A549 (cell line): Measurements from ENCODE around the gene ISL1. TPM values are rescaled to one million over a fixed set of nuclear protein-coding genes. Genes with fewer than 3 reads are reported as not detected.

Source experiments
- ATAC-seq, 2 experiments: fragments of 200-7000 bp in 1 of 2; fragments of >200 bp in 1 of 2; cut with Nextera tagmentation in 1 of 2; cut with Tn5 transposase in 1 of 2; 3 replicates each; pipeline versions ENCODE4 v1.8.0 to v1.9.1; 2018 to 2020; ENCODE audit warnings: mild to moderate bottlenecking in 1 of 2, moderate library complexity in 1 of 2
- CTCF ChIA-PET: fragments of 300-600 bp; sonication (Branson Sonifier 250); formaldehyde crosslinking; extraction: SDS; loops from one replicate; lab custom pipeline; 2021; ENCODE audit warnings: antibody characterized with exemption, inconsistent platforms; lab: Yijun Ruan, JAX
- POLR2A ChIA-PET: fragments of 350-600 bp; formaldehyde crosslinking; extraction: SDS; loops from one replicate; lab custom pipeline; 2021; ENCODE audit warnings: antibody characterized with exemption, inconsistent platforms; lab: Yijun Ruan, JAX
- DNase-seq, 2 experiments: peaks; one replicate each; pipeline versions ENCODE4 v3.0.0 to v3.0.0-alpha.2; 2011 to 2016; ENCODE audit warnings: low read depth in 1 of 2, low spot score in 1 of 2
- FAIRE-seq: peaks from 2 replicates; lab custom pipeline; 2011; peaks lifted over from hg19 to GRCh38; lab: Jason Lieb, UNC
- H3K27ac ChIP-seq, 2 experiments: fragments of >200 bp; sonication (Bioruptor Twin); formaldehyde crosslinking; 3 replicates each; pipeline ENCODE4 v1.5.1; 2016 to 2017
- H3K4me1 ChIP-seq: fragments of >200 bp; sonication (Bioruptor Twin); formaldehyde crosslinking; 3 replicates; pipeline ENCODE4 v1.6.1; 2016
- H3K4me2 ChIP-seq: fragments of >200 bp; sonication (Bioruptor Twin); formaldehyde crosslinking; 3 replicates; pipeline ENCODE4 v1.6.1; 2016
- H3K4me3 ChIP-seq: fragments of >200 bp; sonication (Bioruptor Twin); formaldehyde crosslinking; 3 replicates; pipeline ENCODE4 v1.5.1; 2016
- H3K9me3 ChIP-seq: fragments of >200 bp; sonication (Bioruptor Twin); formaldehyde crosslinking; 3 replicates; pipeline ENCODE4 v1.6.1; 2016
- ATOH8 ChIP-seq: fragments of 250-450 bp; sonication (Bioruptor Pico); IDR thresholded peaks from 2 replicates; pipeline ENCODE4 v1.5.0; 2020; ENCODE audit warnings: low read depth, mild to moderate bottlenecking, moderate library complexity
- BHLHE40 ChIP-seq: IDR thresholded peaks from 2 replicates; pipeline ENCODE4 v1.6.1; 2012; ENCODE audit warnings: low read depth, low read length, inconsistent platforms
- CHD4 ChIP-seq: fragments of 200-600 bp; sonication (generic); IDR thresholded peaks from 2 replicates; pipeline ENCODE4 v1.6.1; 2016; ENCODE audit warnings: antibody characterized with exemption, mild to moderate bottlenecking, borderline replicate concordance
- E2F6 ChIP-seq: IDR thresholded peaks from 2 replicates; pipeline ENCODE4 v1.6.1; 2012; ENCODE audit warnings: low read depth, borderline replicate concordance
- EHF ChIP-seq: fragments of 250-450 bp; sonication (Bioruptor Pico); IDR thresholded peaks from 2 replicates; pipeline ENCODE4 v1.5.0; 2020; ENCODE audit warnings: mild to moderate bottlenecking
- EP300 ChIP-seq, 2 experiments: fragments of >200 bp; sonication (Bioruptor Twin); formaldehyde crosslinking; IDR thresholded peaks; 2 replicates in 1 of 2; 3 replicates in 1 of 2; pipeline ENCODE4 v1.6.1; 2016 to 2017
- FOSB ChIP-seq: fragments of 250-450 bp; sonication (Bioruptor Pico); IDR thresholded peaks from 2 replicates; pipeline ENCODE4 v1.5.0; 2020; ENCODE audit warnings: mild to moderate bottlenecking, moderate library complexity
- HDAC2 ChIP-seq: fragments of 200-600 bp; sonication (generic); IDR thresholded peaks from 2 replicates; pipeline ENCODE4 v1.6.1; 2016
- HEYL ChIP-seq: fragments of 250-450 bp; sonication (Bioruptor Pico); IDR thresholded peaks from 2 replicates; pipeline ENCODE4 v1.8.0; 2021; ENCODE audit warnings: mild to moderate bottlenecking, moderate library complexity
- HOXB13 ChIP-seq: fragments of 250-450 bp; sonication (Bioruptor Pico); IDR thresholded peaks from 2 replicates; pipeline ENCODE4 v1.5.0; 2020; ENCODE audit warnings: low read depth, mild to moderate bottlenecking, moderate library complexity
- HOXB5 ChIP-seq: fragments of 250-450 bp; sonication (Bioruptor Pico); IDR thresholded peaks from 2 replicates; pipeline ENCODE4 v1.5.0; 2020; ENCODE audit warnings: mild to moderate bottlenecking, moderate library complexity
- JUNB ChIP-seq: fragments of >200 bp; sonication (Bioruptor Twin); formaldehyde crosslinking; IDR thresholded peaks from 2 replicates; pipeline ENCODE4 v1.6.1; 2016
- KDM1A ChIP-seq: fragments of 200-600 bp; sonication (generic); IDR thresholded peaks from 2 replicates; pipeline ENCODE4 v1.6.1; 2016; ENCODE audit warnings: low read depth, mild to moderate bottlenecking
- MAX ChIP-seq: IDR thresholded peaks from 2 replicates; pipeline ENCODE4 v1.6.1; 2012
- NFE2L2 ChIP-seq: fragments of 150-350 bp; conservative IDR thresholded peaks from 2 replicates; pipeline ENCODE4 v1.6.1; 2014; ENCODE audit warnings: low read length
- NPAS2 ChIP-seq: fragments of 250-450 bp; sonication (Bioruptor Pico); IDR thresholded peaks from 2 replicates; pipeline ENCODE4 v1.8.0; 2022; ENCODE audit warnings: mild to moderate bottlenecking, moderate library complexity, borderline replicate concordance
- NR3C1 ChIP-seq: fragments of >200 bp; sonication (Bioruptor Twin); formaldehyde crosslinking; IDR thresholded peaks from 3 replicates; pipeline ENCODE4 v1.6.1; 2017
- PHF8 ChIP-seq: fragments of 200-600 bp; sonication (generic); IDR thresholded peaks from 2 replicates; pipeline ENCODE4 v1.6.1; 2016; ENCODE audit warnings: low read depth, mild to moderate bottlenecking, antibody characterized with exemption, moderate library complexity, borderline replicate concordance
- POLR2A ChIP-seq: IDR thresholded peaks from 2 replicates; pipeline ENCODE4 v1.6.1; 2012; ENCODE audit warnings: mild to moderate bottlenecking, low read length
- POLR2AphosphoS2 ChIP-seq: conservative IDR thresholded peaks from 2 replicates; pipeline ENCODE4 v1.6.1; 2012; ENCODE audit warnings: low read length, improper control_type of control experiment, inconsistent platforms
- RAD21 ChIP-seq, 2 experiments: fragments of >200 bp in 1 of 2; sonication (Bioruptor Twin) in 1 of 2; formaldehyde crosslinking in 1 of 2; IDR thresholded peaks in 1 of 2; conservative IDR thresholded peaks in 1 of 2; 2 replicates in 1 of 2; 3 replicates in 1 of 2; pipeline ENCODE4 v1.6.1; 2012 to 2018; ENCODE audit warnings: inconsistent platforms in 1 of 2
- RARB ChIP-seq: fragments of 250-450 bp; sonication (Bioruptor Pico); IDR thresholded peaks from 2 replicates; pipeline ENCODE4 v1.8.0; 2021; ENCODE audit warnings: mild to moderate bottlenecking, moderate library complexity
- RCOR1 ChIP-seq: fragments of 150-350 bp; IDR thresholded peaks from 2 replicates; pipeline ENCODE4 v1.6.1; 2014; ENCODE audit warnings: antibody characterized with exemption, low read length, low read depth
- RNF2 ChIP-seq: fragments of 200-600 bp; sonication (generic); IDR thresholded peaks from 2 replicates; pipeline ENCODE4 v1.6.1; 2016; ENCODE audit warnings: low read depth, mild to moderate bottlenecking, antibody characterized with exemption, moderate library complexity, borderline replicate concordance
- TP53 ChIP-seq: fragments of 250-450 bp; sonication (Bioruptor Pico); IDR thresholded peaks from 2 replicates; pipeline ENCODE4 v1.5.0; 2021; ENCODE audit warnings: mild to moderate bottlenecking, moderate library complexity
- USF2 ChIP-seq: fragments of 450-650 bp; IDR thresholded peaks from 2 replicates; pipeline ENCODE4 v1.6.1; 2014; ENCODE audit warnings: antibody characterized with exemption
- ZFP36 ChIP-seq: fragments of 450-650 bp; IDR thresholded peaks from 2 replicates; pipeline ENCODE4 v1.6.1; 2014; ENCODE audit warnings: borderline replicate concordance; ENCODE audit not compliant: partially characterized antibody
- ZSCAN20 ChIP-seq: fragments of 250-450 bp; sonication (Bioruptor Pico); IDR thresholded peaks from 2 replicates; pipeline ENCODE4 v1.8.0; 2022; ENCODE audit warnings: mild to moderate bottlenecking, moderate library complexity
- WGBS: methylation state at CpG from one replicate; pipeline ENCODE4 v1.1.6; 2017; ENCODE audit errors: missing lambda C conversion rate; 5-methylcytosine and 5-hydroxymethylcytosine counted together
- polyA plus RNA-seq, 4 experiments: library from polyadenylated mRNA; depleted of rRNA in 3 of 4; stranded (reverse); fragments of >200 nt; fragmentation: RNase III in 1 of 4; extraction: RNeasy Plus Mini Kit Qiagen cat#74134 plus additional on column Dnase treatment in 1 of 4; gene quantifications; 2 replicates in 3 of 4; 3 replicates in 1 of 4; pipeline ENCODE4 v1.2.3, GENCODE V29; 2011 to 2017
- TF ChIP-seq, protein P1 (sequence below): fragments of >200 bp; sonication (Bioruptor Twin); formaldehyde crosslinking; IDR thresholded peaks from 2 replicates; pipeline ENCODE4 v1.6.1; 2016

The ISL1 gene
- polyA plus RNA-seq, 2 of the 4 experiments (the other 2 are of a cell fraction), result not detected

- H3K9me3 ChIP-seq, result no peaks in the 10 kb centered on the region
- H3K4me3 ChIP-seq, result no peak overlapping the region
- H3K4me1 ChIP-seq, result no peaks in the 10 kb centered on the region
- TF ChIP-seq HOXB5 (CRISPR knock-in tag), result no peak
- no peak for TF ChIP-seq JUNB
- TF ChIP-seq NR3C1, result no peak
- TF ChIP-seq RAD21 (conservative IDR thresholded peaks at IDR 0.05 in 1 of 2, IDR thresholded peaks at IDR 0.05 in 1 of 2), result no peak
- TF ChIP-seq NPAS2 (CRISPR knock-in tag), result no peak
- no peak for TF ChIP-seq CHD4
- TF ChIP-seq RNF2, result no peak
- no peak for TF ChIP-seq HOXB13 (CRISPR knock-in tag)
- no peak for TF ChIP-seq PHF8
- TF ChIP-seq, protein P1, sequence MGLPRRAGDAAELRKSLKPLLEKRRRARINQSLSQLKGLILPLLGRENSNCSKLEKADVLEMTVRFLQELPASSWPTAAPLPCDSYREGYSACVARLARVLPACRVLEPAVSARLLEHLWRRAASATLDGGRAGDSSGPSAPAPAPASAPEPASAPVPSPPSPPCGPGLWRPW, result no peak
- TF ChIP-seq TP53 (CRISPR knock-in tag), result no peak
- no peak for TF ChIP-seq RCOR1
- no peak for FAIRE-seq
- WGBS, result 13% methylated on average over 2 of the region's 2 CpGs
- DNase-seq, result no peak
- CTCF ChIA-PET, result no interaction called here
- ATAC-seq, result no peak
- H3K27ac ChIP-seq, result no peak overlapping the region
- no peak overlapping the region for H3K4me2 ChIP-seq
- POLR2A ChIA-PET, result no interaction called here
Measured at GRCh38 chr5:51394609-51395008, 11.4 kb downstream of the ISL1 start.

GRCh38 chr5:51395245-51395644, 12.0 kb downstream of the ISL1 start:
- DNase-seq, result no peak
- FAIRE-seq, result no peak
- ATAC-seq, result no peak
- TF ChIP-seq ZFP36, result no peak
- POLR2A ChIA-PET, result no interaction called here
- 17% methylated on average over 6 of the region's 6 CpGs for WGBS
- no peak overlapping the region for H3K4me3 ChIP-seq
- no peaks in the 10 kb centered on the region for H3K9me3 ChIP-seq
- no peak overlapping the region for H3K27ac ChIP-seq
- H3K4me1 ChIP-seq, result no peaks in the 10 kb centered on the region
- H3K4me2 ChIP-seq, result no peak overlapping the region
- CTCF ChIA-PET, result no interaction called here

GRCh38 chr5:51395666-51396356, 12.6 kb downstream of the ISL1 start:
- no peaks in the 10 kb centered on the region for H3K4me1 ChIP-seq
- H3K9me3 ChIP-seq, result no peaks in the 10 kb centered on the region
- ATAC-seq (no peak), DNase-seq (no peak), FAIRE-seq (no peak)
- no peak overlapping the region for H3K4me2 ChIP-seq
- CTCF ChIA-PET, result no interaction called here
- 24% methylated on average over 10 of the region's 10 CpGs for WGBS
- no peak overlapping the region for H3K27ac ChIP-seq
- no peak overlapping the region for H3K4me3 ChIP-seq
- no peak for TF ChIP-seq CHD4
- TF ChIP-seq NFE2L2, result no peak
- no peak for TF ChIP-seq ATOH8 (CRISPR knock-in tag)
- TF ChIP-seq FOSB (CRISPR knock-in tag), result no peak
- no peak for TF ChIP-seq JUNB
- no peak for TF ChIP-seq POLR2AphosphoS2
- TF ChIP-seq ZSCAN20 (CRISPR knock-in tag), result no peak
- POLR2A ChIA-PET, result no interaction called here

- no peaks in the 10 kb centered on the region for H3K4me1 ChIP-seq
- DNase-seq, result no peak
- no peaks in the 10 kb centered on the region for H3K9me3 ChIP-seq
- no peak for FAIRE-seq
- H3K4me3 ChIP-seq, result no peak overlapping the region
- CTCF ChIA-PET, result no interaction called here
- H3K4me2 ChIP-seq, result no peak overlapping the region
- no peak for ATAC-seq
- no peak overlapping the region for H3K27ac ChIP-seq
- POLR2A ChIA-PET, result no interaction called here
- WGBS, result 2% methylated on average over 4 of the region's 4 CpGs
- no peak for TF ChIP-seq RARB (CRISPR knock-in tag)
- no peak for TF ChIP-seq MAX
- no peak for TF ChIP-seq HEYL (CRISPR knock-in tag)
- no peak for TF ChIP-seq HDAC2
- TF ChIP-seq E2F6, result no peak
- TF ChIP-seq USF2, result no peak
- no peak for TF ChIP-seq POLR2A
- TF ChIP-seq EP300 (IDR thresholded peaks at IDR 0.05), result no peak
- no peak for TF ChIP-seq ZSCAN20 (CRISPR knock-in tag)
- TF ChIP-seq NFE2L2, result no peak
- TF ChIP-seq BHLHE40, result no peak
- TF ChIP-seq NR3C1, result no peak
- no peak for TF ChIP-seq EHF
- TF ChIP-seq KDM1A, result no peak
Measured at GRCh38 chr5:51396797-51397196, 13.5 kb downstream of the ISL1 start.
